WTC11 (cell line): ENCODE measurements around the gene SLC30A1.

Experiments used
- CREB1 ChIP-seq: sonication (generic); formaldehyde crosslinking; IDR thresholded peaks from 2 replicates; pipeline ENCODE4 v1.8.0; 2023; ENCODE audit warnings: mild to moderate bottlenecking, missing genetic modification reagents
- MXD4 ChIP-seq: fragments of 250-450 bp; sonication (Bioruptor Pico); IDR thresholded peaks from 2 replicates; pipeline ENCODE4 v1.8.0; 2021; ENCODE audit warnings: mild to moderate bottlenecking, moderate library complexity, borderline replicate concordance
- NR1H2 ChIP-seq: sonication (generic); formaldehyde crosslinking; IDR thresholded peaks from 2 replicates; pipeline ENCODE4 v1.9.0; 2021; ENCODE audit warnings: mild to moderate bottlenecking, moderate library complexity, missing genetic modification reagents
- ZNF425 ChIP-seq: fragments of 250-450 bp; sonication (Bioruptor Pico); conservative IDR thresholded peaks from 2 replicates; pipeline ENCODE4 v1.9.0; 2021; ENCODE audit warnings: mild to moderate bottlenecking
- TF ChIP-seq, protein P1 (sequence below): fragments of 200-600 bp; IDR thresholded peaks from 2 replicates; pipeline ENCODE4 v1.8.0; 2022; ENCODE audit warnings: antibody characterized with exemption
- TF ChIP-seq, protein P2 (sequence below): sonication (generic); formaldehyde crosslinking; IDR thresholded peaks from 2 replicates; pipeline ENCODE4 v1.8.0; 2022; ENCODE audit warnings: missing genetic modification reagents

- no peak for TF ChIP-seq MXD4 (CRISPR knock-in tag)
- TF ChIP-seq, protein P1, sequence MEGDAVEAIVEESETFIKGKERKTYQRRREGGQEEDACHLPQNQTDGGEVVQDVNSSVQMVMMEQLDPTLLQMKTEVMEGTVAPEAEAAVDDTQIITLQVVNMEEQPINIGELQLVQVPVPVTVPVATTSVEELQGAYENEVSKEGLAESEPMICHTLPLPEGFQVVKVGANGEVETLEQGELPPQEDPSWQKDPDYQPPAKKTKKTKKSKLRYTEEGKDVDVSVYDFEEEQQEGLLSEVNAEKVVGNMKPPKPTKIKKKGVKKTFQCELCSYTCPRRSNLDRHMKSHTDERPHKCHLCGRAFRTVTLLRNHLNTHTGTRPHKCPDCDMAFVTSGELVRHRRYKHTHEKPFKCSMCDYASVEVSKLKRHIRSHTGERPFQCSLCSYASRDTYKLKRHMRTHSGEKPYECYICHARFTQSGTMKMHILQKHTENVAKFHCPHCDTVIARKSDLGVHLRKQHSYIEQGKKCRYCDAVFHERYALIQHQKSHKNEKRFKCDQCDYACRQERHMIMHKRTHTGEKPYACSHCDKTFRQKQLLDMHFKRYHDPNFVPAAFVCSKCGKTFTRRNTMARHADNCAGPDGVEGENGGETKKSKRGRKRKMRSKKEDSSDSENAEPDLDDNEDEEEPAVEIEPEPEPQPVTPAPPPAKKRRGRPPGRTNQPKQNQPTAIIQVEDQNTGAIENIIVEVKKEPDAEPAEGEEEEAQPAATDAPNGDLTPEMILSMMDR: no peak
- no peak for TF ChIP-seq CREB1 (CRISPR knock-in tag)
- no peak for TF ChIP-seq ZNF425
- no peak for TF ChIP-seq NR1H2 (CRISPR knock-in tag)
- TF ChIP-seq, protein P2, sequence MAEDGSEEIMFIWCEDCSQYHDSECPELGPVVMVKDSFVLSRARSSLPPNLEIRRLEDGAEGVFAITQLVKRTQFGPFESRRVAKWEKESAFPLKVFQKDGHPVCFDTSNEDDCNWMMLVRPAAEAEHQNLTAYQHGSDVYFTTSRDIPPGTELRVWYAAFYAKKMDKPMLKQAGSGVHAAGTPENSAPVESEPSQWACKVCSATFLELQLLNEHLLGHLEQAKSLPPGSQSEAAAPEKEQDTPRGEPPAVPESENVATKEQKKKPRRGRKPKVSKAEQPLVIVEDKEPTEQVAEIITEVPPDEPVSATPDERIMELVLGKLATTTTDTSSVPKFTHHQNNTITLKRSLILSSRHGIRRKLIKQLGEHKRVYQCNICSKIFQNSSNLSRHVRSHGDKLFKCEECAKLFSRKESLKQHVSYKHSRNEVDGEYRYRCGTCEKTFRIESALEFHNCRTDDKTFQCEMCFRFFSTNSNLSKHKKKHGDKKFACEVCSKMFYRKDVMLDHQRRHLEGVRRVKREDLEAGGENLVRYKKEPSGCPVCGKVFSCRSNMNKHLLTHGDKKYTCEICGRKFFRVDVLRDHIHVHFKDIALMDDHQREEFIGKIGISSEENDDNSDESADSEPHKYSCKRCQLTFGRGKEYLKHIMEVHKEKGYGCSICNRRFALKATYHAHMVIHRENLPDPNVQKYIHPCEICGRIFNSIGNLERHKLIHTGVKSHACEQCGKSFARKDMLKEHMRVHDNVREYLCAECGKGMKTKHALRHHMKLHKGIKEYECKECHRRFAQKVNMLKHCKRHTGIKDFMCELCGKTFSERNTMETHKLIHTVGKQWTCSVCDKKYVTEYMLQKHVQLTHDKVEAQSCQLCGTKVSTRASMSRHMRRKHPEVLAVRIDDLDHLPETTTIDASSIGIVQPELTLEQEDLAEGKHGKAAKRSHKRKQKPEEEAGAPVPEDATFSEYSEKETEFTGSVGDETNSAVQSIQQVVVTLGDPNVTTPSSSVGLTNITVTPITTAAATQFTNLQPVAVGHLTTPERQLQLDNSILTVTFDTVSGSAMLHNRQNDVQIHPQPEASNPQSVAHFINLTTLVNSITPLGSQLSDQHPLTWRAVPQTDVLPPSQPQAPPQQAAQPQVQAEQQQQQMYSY: no peak
These were observed 32.4 kb downstream of the SLC30A1 start for GRCh38 chr1:211546543-211546942.
